ENCODE data around the gene MBLAC1.

The MBLAC1 gene

GRCh38 chr7:100154651-100155491, 28.1 kb downstream of the MBLAC1 start:
- no peak for DNase-seq (ENCODE audit: low read depth)

- no peak for DNase-seq (ENCODE audit: low read depth)
These were observed 29.0 kb downstream of the MBLAC1 start for GRCh38 chr7:100155553-100156317.

GRCh38 chr7:100156331-100157068, 29.7 kb downstream of the MBLAC1 start:
- DNase-seq (ENCODE audit: low read depth), result no peak

GRCh38 chr7:100157069-100157333, 30.2 kb downstream of the MBLAC1 start:
- no peak for DNase-seq (ENCODE audit: low read depth)

GRCh38 chr7:100157334-100158228, 30.8 kb downstream of the MBLAC1 start:
- DNase-seq (ENCODE audit: low read depth), result no peak

GRCh38 chr7:100158229-100159098, 31.7 kb downstream of the MBLAC1 start, which contains the start of gene TRAPPC14:
TSS of gene TRAPPC14 (minus strand) at chr7:100158723. CDS start at chr7:100158499, 224 bp downstream.
- peak; percentile 86 for DNase-seq (ENCODE audit: low read depth)

- DNase-seq (ENCODE audit: low read depth), result no peak
These were observed 32.4 kb downstream of the MBLAC1 start for GRCh38 chr7:100159099-100159623.

GRCh38 chr7:100160067-100160466, 33.3 kb downstream of the MBLAC1 start:
- DNase-seq (ENCODE audit: low read depth), result no peak

- no peak for DNase-seq (ENCODE audit: low read depth)
These were observed 36.3 kb downstream of the MBLAC1 start for GRCh38 chr7:100163006-100163531.

GRCh38 chr7:100163871-100164270, 37.1 kb downstream of the MBLAC1 start:
- no peak for DNase-seq (ENCODE audit: low read depth)

- DNase-seq (ENCODE audit: low read depth), result no peak
These were observed 39.7 kb downstream of the MBLAC1 start for GRCh38 chr7:100166317-100166940.

- DNase-seq (ENCODE audit: low read depth), result no peak
These were observed 40.5 kb downstream of the MBLAC1 start for GRCh38 chr7:100166970-100167911.

- DNase-seq (ENCODE audit: low read depth), result no peak
These were observed 41.2 kb downstream of the MBLAC1 start for GRCh38 chr7:100167912-100168323.

GRCh38 chr7:100169147-100169850, 42.5 kb downstream of the MBLAC1 start:
- DNase-seq (ENCODE audit: low read depth), result no peak

GRCh38 chr7:100170101-100170897, 43.5 kb downstream of the MBLAC1 start:
- no peak for DNase-seq (ENCODE audit: low read depth)

GRCh38 chr7:100171087-100171681, 44.4 kb downstream of the MBLAC1 start:
- no peak for DNase-seq (ENCODE audit: low read depth)

GRCh38 chr7:100171840-100172239, 45.1 kb downstream of the MBLAC1 start:
- no peak for DNase-seq (ENCODE audit: low read depth)
